Mucosa of rectum (tissue), 2 donors: ENCODE measurements around the gene PHF21A.
"Not testable (repeated sequence)": the region's sequence is repeated elsewhere in the genome, so short reads cannot be mapped to it uniquely, and the experiment has no call there.

Experiments used
- H3K27ac ChIP-seq, 2 donors: one replicate each; pipeline ENCODE4 v1.7.0; 2013; ENCODE audit warnings: inconsistent platforms in 2 of 2, low read depth in 2 of 2, low read length in 2 of 2
- H3K27me3 ChIP-seq, 2 donors: one replicate each; pipeline ENCODE4 v1.7.0; 2013; ENCODE audit warnings: low read length in 2 of 2; ENCODE audit not compliant: control insufficient read depth in 2 of 2, insufficient read depth in 2 of 2
- H3K36me3 ChIP-seq, 2 donors: one replicate each; pipeline ENCODE4 v1.7.0; 2013; ENCODE audit warnings: low read length in 2 of 2; ENCODE audit not compliant: control insufficient read depth in 2 of 2, insufficient read depth in 2 of 2
- H3K4me1 ChIP-seq, 2 donors: one replicate each; pipeline ENCODE4 v1.7.0; 2013; ENCODE audit warnings: low read length in 2 of 2, mild to moderate bottlenecking in 1 of 2; ENCODE audit not compliant: control insufficient read depth in 2 of 2, insufficient read depth in 2 of 2
- H3K4me3 ChIP-seq, 2 donors: one replicate each; pipeline ENCODE4 v1.7.0; 2013; ENCODE audit warnings: low read length in 2 of 2
- H3K9ac ChIP-seq, 2 donors: one replicate each; pipeline ENCODE4 v1.7.0; 2013; ENCODE audit warnings: low read length in 2 of 2, low read depth in 1 of 2, mild to moderate bottlenecking in 1 of 2
- H3K9me3 ChIP-seq, 2 donors: one replicate each; pipeline ENCODE4 v1.7.0; 2013; ENCODE audit warnings: low read length in 2 of 2; ENCODE audit not compliant: control insufficient read depth in 2 of 2
- donor health status: healthy.
- donor health status: Normal muscosa, but diverticular disease.

PHF21A gene

GRCh38 chr11:45900916-45901617, 220.2 kb downstream of the PHF21A start:
- no peak overlapping the region for H3K27ac ChIP-seq
- H3K9me3 ChIP-seq: no peaks in the 10 kb centered on the region
- no peaks in the 10 kb centered on the region for H3K36me3 ChIP-seq
- H3K9ac ChIP-seq: no peak overlapping the region
- H3K27me3 ChIP-seq: peaks cover 7 to 27% of the 10 kb centered on the region in 2 donors
- peak overlapping the region; percentile 20 to 30 for H3K4me3 ChIP-seq
- H3K4me1 ChIP-seq: peaks cover 5 to 12% of the 10 kb centered on the region in 2 donors

GRCh38 chr11:45900175-45900800, 221.0 kb downstream of the PHF21A start:
- H3K36me3 ChIP-seq, H3K9me3 ChIP-seq, H3K9ac ChIP-seq, H3K27ac ChIP-seq, H3K4me1 ChIP-seq: not testable (repeated sequence)
- Histone ChIP-seq H3K27me3 (peaks cover 7 to 27% of the 10 kb centered on the region in 2 donors), H3K4me3 (peak overlapping the region; percentile 20 to 30)

DNA sequence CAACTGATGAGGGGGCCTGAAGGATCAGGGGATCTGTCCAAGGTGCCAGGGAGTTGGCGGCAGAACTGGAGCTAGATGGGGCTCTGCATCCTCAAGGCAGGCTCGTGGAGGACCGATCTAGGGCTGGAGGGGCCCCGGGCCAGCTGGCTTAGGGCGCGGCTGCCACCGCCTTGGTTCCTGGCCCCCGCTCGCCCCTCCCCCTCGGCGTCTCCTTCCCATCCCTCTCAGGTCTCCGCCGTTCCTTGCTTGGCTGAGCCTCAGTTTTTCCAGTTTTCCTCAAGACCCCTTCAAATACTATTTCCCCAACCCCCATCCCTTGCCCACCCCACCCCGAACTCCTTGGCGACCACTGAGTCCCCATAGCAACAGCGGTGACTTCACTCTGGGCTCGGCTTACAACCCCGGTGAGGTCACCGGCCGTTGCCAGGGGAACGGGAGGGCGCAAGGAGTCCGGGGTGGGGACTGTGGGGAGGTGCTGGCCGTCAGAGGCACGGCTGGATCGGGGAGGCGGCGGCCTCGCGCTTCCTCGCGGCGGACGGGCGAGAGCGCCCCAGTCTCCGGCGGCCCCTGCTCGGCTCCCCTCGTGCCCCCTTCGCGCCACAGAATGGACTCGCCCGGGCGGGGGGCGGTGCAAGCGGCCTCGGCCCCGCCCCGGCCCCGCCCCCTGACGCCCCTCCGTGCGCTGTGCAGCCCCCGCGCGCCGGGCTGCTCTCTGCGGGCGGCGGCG, 221.6 kb downstream of the PHF21A start:
- Histone ChIP-seq H3K36me3 (no peaks in the 10 kb centered on the region), H3K4me3 (peak overlapping the region; percentile 42 to 55), H3K9me3 (no peaks in the 10 kb centered on the region), H3K27ac (peak overlapping the region in 1 of 2 donors; percentile 32), H3K4me1 (peaks cover 4 to 10% of the 10 kb centered on the region in 2 donors), H3K9ac (peak overlapping the region in 1 of 2 donors; percentile 33), H3K27me3 (peaks cover 7 to 27% of the 10 kb centered on the region in 2 donors)

- no peak overlapping the region for H3K27ac ChIP-seq
- H3K36me3 ChIP-seq: no peaks in the 10 kb centered on the region
- no peaks in the 10 kb centered on the region for H3K9me3 ChIP-seq
- peaks cover 7 to 27% of the 10 kb centered on the region in 2 donors for H3K27me3 ChIP-seq
- peaks cover 4 to 10% of the 10 kb centered on the region in 2 donors for H3K4me1 ChIP-seq
- H3K4me3 ChIP-seq: no peak overlapping the region
- H3K9ac ChIP-seq: no peak overlapping the region
These were observed 222.2 kb downstream of the PHF21A start for GRCh38 chr11:45899086-45899447.

- Histone ChIP-seq H3K4me1 (peaks cover 4 to 10% of the 10 kb centered on the region in 2 donors), H3K9ac (no peak overlapping the region), H3K27ac (no peak overlapping the region), H3K4me3 (no peak overlapping the region), H3K36me3 (no peaks in the 10 kb centered on the region), H3K27me3 (peaks cover 7 to 27% of the 10 kb centered on the region in 2 donors), H3K9me3 (no peaks in the 10 kb centered on the region)
These were observed 223.7 kb downstream of the PHF21A start for GRCh38 chr11:45897556-45897955.

GRCh38 chr11:45896422-45896984, 224.8 kb downstream of the PHF21A start:
- Histone ChIP-seq H3K4me3 (no peak overlapping the region), H3K9me3 (no peaks in the 10 kb centered on the region), H3K4me1 (peaks cover 4 to 10% of the 10 kb centered on the region in 2 donors), H3K27me3 (peaks cover 7 to 26% of the 10 kb centered on the region in 2 donors), H3K9ac (no peak overlapping the region), H3K27ac (no peak overlapping the region), H3K36me3 (no peaks in the 10 kb centered on the region)

GRCh38 chr11:45895553-45896259, 225.5 kb downstream of the PHF21A start:
- H3K9me3 ChIP-seq: no peaks in the 10 kb centered on the region
- peaks cover 4 to 10% of the 10 kb centered on the region in 2 donors for H3K4me1 ChIP-seq
- H3K27me3 ChIP-seq: peaks cover 6 to 20% of the 10 kb centered on the region in 2 donors
- no peaks in the 10 kb centered on the region for H3K36me3 ChIP-seq
- no peak overlapping the region for H3K27ac ChIP-seq
- no peak overlapping the region for H3K4me3 ChIP-seq
- H3K9ac ChIP-seq: no peak overlapping the region

- Histone ChIP-seq H3K4me1 (peaks cover 4 to 6% of the 10 kb centered on the region in 2 donors), H3K9ac (no peak overlapping the region), H3K27me3 (peaks cover 3 to 16% of the 10 kb centered on the region in 2 donors)
These were observed 226.6 kb downstream of the PHF21A start for GRCh38 chr11:45894555-45895247.

DNA sequence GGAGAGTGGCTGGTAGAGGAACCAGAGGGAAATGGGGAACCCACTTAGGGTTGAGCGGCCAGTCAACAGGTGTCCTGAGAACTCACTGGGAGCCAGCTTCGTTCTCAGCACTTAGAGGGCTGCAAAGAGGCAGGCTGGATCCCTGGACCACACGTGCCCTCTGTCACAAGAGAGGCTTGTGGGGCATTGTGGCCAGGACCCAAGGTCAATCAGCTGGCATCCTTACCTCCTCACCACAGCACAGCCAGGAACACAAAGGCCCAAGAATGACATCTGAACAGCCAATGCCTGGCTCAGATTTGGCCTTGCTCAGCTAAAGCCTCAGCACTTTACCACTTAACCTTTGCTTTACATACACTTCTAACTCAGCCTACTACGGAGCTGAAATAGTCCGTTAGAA, 228.4 kb downstream of the PHF21A start:
- Histone ChIP-seq H3K27me3 (peaks cover 0 to 4% of the 10 kb centered on the region in 2 donors), H3K4me3 (no peak overlapping the region), H3K9ac (no peak overlapping the region), H3K36me3 (no peaks in the 10 kb centered on the region), H3K4me1 (no peaks in the 10 kb centered on the region), H3K27ac (no peak overlapping the region), H3K9me3 (no peaks in the 10 kb centered on the region)

More at GRCh38 chr11:45894555-45895247, 226.6 kb downstream of the PHF21A start:
- no peak overlapping the region for H3K27ac ChIP-seq
- H3K9me3 ChIP-seq: no peaks in the 10 kb centered on the region
- no peak overlapping the region for H3K4me3 ChIP-seq
- no peaks in the 10 kb centered on the region for H3K36me3 ChIP-seq
